Fibroblast of the conjunctiva (primary cell): ENCODE results near the gene AKAP17A.

Source experiments
- DNase-seq: peaks from one replicate; pipeline ENCODE4 v3.0.0-alpha.2; 2010; ENCODE audit warnings: low read depth

The AKAP17A gene

GRCh38 chrX:1584237-1585011, 7.0 kb upstream of the AKAP17A start:
- no peak for DNase-seq

- DNase-seq, result no peak
Observed at GRCh38 chrX:1587161-1587560, 4.2 kb upstream of the AKAP17A start.

- no peak for DNase-seq
Observed at GRCh38 chrX:1589356-1590130, 1.9 kb upstream of the AKAP17A start.

GRCh38 chrX:1591863-1592469, 562 bp downstream of the AKAP17A start:
- DNase-seq, result no peak

- DNase-seq, result no peak
Observed at GRCh38 chrX:1592470-1593142, 1.2 kb downstream of the AKAP17A start.

- DNase-seq, result no peak
Observed at GRCh38 chrX:1593286-1594271, 2.2 kb downstream of the AKAP17A start.

GRCh38 chrX:1595711-1596060, 4.3 kb downstream of the AKAP17A start:
- DNase-seq, result no peak

- no peak for DNase-seq
Observed at GRCh38 chrX:1596676-1597344, 5.4 kb downstream of the AKAP17A start.

- no peak for DNase-seq
Observed at GRCh38 chrX:1597345-1598020, 6.1 kb downstream of the AKAP17A start.

GRCh38 chrX:1598021-1598875, 6.8 kb downstream of the AKAP17A start:
- DNase-seq, result no peak

- no peak for DNase-seq
Observed at GRCh38 chrX:1598876-1599790, 7.7 kb downstream of the AKAP17A start.

GRCh38 chrX:1599791-1600405, 8.5 kb downstream of the AKAP17A start:
- no peak for DNase-seq

GRCh38 chrX:1600406-1601050, 9.1 kb downstream of the AKAP17A start:
- DNase-seq, result no peak

- DNase-seq, result no peak
Observed at GRCh38 chrX:1601051-1601767, 9.8 kb downstream of the AKAP17A start.

GRCh38 chrX:1601768-1602085, 10.3 kb downstream of the AKAP17A start:
- DNase-seq, result no peak

- no peak for DNase-seq
Observed at GRCh38 chrX:1602299-1602698, 10.9 kb downstream of the AKAP17A start.

GRCh38 chrX:1606496-1606895, 15.1 kb downstream of the AKAP17A start:
- no peak for DNase-seq
